ENCODE data around the gene LRRK1. TPM values are rescaled to one million over a fixed set of nuclear protein-coding genes. Genes with fewer than 3 reads are reported as not detected.
A peak's percentile ranks its signal among the peaks of the same experiment; 100 is the strongest.

Gene LRRK1
- total RNA-seq, 6 experiments from 2014 or later = 0.93 to 3.6 (median 2.5) TPM

DNA sequence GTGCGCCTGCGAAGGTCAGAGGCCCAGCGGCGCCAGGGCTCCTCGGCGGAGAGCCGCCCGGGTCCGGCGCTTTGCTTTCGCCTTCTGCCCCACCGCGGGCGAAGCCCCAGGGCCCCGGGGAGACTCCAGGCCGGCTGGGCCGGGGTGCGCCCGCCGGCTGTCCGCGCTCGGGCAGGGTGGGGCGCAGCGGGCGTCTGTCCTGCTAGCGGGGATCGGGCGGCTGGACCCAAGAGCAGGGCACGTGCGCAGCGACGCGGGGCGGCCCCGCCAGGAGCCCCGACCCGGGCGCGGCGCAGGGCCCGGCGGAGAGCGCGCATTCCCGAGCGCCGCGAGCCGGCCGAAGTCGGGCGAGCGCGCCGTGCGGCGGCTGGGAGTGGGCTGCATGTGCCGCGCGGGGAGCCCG lies 40.1 kb upstream of the LRRK1 start:
- ATAC-seq (peak in 1 of 4 donors; percentile 5), DNase-seq (no peak)
- TF ChIP-seq POLR2A (IDR thresholded peaks at IDR 0.05) = no peak
- TF ChIP-seq, protein P1, sequence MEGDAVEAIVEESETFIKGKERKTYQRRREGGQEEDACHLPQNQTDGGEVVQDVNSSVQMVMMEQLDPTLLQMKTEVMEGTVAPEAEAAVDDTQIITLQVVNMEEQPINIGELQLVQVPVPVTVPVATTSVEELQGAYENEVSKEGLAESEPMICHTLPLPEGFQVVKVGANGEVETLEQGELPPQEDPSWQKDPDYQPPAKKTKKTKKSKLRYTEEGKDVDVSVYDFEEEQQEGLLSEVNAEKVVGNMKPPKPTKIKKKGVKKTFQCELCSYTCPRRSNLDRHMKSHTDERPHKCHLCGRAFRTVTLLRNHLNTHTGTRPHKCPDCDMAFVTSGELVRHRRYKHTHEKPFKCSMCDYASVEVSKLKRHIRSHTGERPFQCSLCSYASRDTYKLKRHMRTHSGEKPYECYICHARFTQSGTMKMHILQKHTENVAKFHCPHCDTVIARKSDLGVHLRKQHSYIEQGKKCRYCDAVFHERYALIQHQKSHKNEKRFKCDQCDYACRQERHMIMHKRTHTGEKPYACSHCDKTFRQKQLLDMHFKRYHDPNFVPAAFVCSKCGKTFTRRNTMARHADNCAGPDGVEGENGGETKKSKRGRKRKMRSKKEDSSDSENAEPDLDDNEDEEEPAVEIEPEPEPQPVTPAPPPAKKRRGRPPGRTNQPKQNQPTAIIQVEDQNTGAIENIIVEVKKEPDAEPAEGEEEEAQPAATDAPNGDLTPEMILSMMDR (IDR thresholded peaks at IDR 0.05) = no peak
- intact Hi-C loops (cut with DNase I) = loop anchor here in 1 of 2 donors (10.0 kb wide), 2 partner anchors 214 to 244 kb away; no protein-coding TSS in a partner anchor
- H3K4me3 ChIP-seq = peak overlapping the region in 1 of 3 donors; percentile 41
- peaks cover 0 to 25% of the 10 kb centered on the region in 2 donors for H3K27me3 ChIP-seq
- WGBS (ENCODE audit: insufficient coverage, low coverage, low lambda C conversion rate, missing lambda C conversion rate) = 17% methylated on average over 1 of the region's 62 CpGs
- H3K27ac ChIP-seq = no peak overlapping the region
- H3K4me1 ChIP-seq = peaks cover 0 to 12% (median 0%) of the 10 kb centered on the region in 4 donors
- no peaks in the 10 kb centered on the region for H3K9me3 ChIP-seq
- no peaks in the 10 kb centered on the region for H3K36me3 ChIP-seq

DNA sequence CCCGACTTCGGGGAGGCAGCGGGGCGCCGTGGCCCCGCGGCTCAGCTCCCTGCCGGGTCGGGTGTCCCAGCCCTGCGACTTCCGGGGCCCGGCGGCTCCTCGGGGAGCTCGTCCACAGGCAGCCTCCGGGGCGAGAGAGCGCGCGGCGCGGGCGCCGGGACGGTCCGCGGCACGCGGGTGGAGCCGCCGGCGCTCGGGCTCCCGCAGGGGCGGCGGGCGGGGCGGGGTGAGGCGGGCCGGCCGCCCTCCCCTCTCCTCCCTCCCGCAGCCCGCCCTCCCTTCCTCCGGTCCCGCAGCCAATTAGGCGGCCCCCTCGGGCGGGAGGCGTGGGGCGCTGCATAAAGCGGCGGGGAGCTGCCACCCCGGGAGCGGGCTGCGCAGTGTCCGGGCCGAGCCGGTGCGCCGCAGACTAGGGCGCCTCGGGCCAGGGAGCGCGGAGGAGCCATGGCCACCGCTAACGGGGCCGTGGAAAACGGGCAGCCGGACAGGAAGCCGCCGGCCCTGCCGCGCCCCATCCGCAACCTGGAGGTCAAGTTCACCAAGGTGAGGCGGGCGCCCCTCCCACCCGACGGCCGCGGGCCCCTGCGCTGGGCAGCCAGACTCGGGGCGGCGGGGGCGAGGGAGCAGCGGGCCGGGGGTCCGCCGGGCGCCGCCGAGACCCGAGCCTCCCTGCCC lies 39.6 kb upstream of the LRRK1 start, which contains the start of gene ALDH1A3:
ALDH1A3 (plus strand) TSS at position 368 of the 675 bp plus-strand sequence; CDS start at position 445, 77 bp downstream.
- no peak within 1 kb of the TSS for H3K27ac ChIP-seq

DNA sequence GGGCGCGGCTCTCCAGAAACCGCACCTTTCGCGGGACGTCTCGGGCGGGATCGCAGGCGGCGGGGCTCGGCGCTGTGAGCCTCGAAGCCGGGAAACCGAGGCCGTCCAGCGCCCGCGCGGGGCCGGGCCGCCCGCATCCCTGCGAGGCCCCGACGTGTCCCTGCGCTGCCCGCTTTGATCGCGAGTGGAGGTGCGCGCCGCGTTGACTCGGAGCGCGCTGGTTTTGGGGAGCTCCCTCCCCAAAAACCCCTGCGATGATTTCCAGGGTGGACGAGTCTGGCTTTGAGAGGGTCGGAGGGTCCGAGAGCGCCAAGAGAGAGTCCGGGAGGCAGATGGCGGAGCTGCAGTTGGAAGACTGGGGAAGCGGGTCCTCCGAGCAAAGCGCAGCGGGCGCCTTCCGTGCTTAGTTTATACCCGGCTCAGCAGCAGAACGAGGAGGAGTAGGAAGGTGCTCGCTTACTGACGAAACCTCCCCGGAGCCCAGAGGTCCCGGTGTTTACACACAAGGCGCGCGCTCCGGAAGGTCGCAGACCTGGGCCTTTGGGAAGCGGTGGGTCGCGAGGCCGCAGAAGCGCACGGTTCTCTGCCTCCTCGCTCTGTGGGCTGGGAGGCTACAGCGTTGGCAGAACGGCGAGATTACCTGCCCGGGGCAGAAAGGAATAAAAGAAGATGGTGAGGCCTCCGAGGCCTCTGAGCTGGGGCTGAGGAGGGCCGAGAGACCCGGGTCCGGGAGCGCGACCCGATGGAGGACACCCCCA lies 38.8 kb upstream of the LRRK1 start:
- DNase-seq (no peak), ATAC-seq (peak in 1 of 4 donors; percentile 5)
- H3K4me3 ChIP-seq = peak overlapping the region in 2 of 3 donors; percentile 16 to 41
- intact Hi-C loops (cut with DNase I) = no loop called here
- no peaks in the 10 kb centered on the region for H3K9me3 ChIP-seq
- peaks cover 0 to 25% of the 10 kb centered on the region in 2 donors for H3K27me3 ChIP-seq
- peaks cover 0 to 12% (median 0%) of the 10 kb centered on the region in 4 donors for H3K4me1 ChIP-seq
- H3K36me3 ChIP-seq = no peaks in the 10 kb centered on the region
- TF ChIP-seq, protein P1 (IDR thresholded peaks at IDR 0.05) = no peak
- TF ChIP-seq POLR2A (IDR thresholded peaks at IDR 0.05) = no peak
- WGBS (ENCODE audit: insufficient coverage, low coverage, low lambda C conversion rate, missing lambda C conversion rate) = 0% methylated on average over 1 of the region's 80 CpGs
- no peak overlapping the region for H3K27ac ChIP-seq

More for the DNA sequence above, 39.6 kb upstream of the LRRK1 start, which contains the start of gene ALDH1A3:
- Histone ChIP-seq H3K4me1 (peaks cover 0 to 12% (median 0%) of the 10 kb centered on the region in 4 donors), H3K27me3 (peaks cover 0 to 25% of the 10 kb centered on the region in 2 donors), H3K4me3 (peak within 1 kb of the TSS in 2 of 3 donors; percentile 16 to 41), H3K36me3 (no peaks in the 10 kb centered on the region), H3K9me3 (no peaks in the 10 kb centered on the region)
- intact Hi-C loops (cut with DNase I) = loop anchor here in 1 of 2 donors (10.0 kb wide), 2 partner anchors 215 to 245 kb away; no protein-coding TSS in a partner anchor
- 0% methylated on average over 4 of the region's 93 CpGs for WGBS (ENCODE audit: insufficient coverage, low coverage, low lambda C conversion rate, missing lambda C conversion rate)
- ATAC-seq (peak; percentile 13 to 54 (median 36)), DNase-seq (peak in 1 of 3 donors; percentile 35)
- no peak for TF ChIP-seq POLR2A (IDR thresholded peaks at IDR 0.05)
- TF ChIP-seq, protein P1 (IDR thresholded peaks at IDR 0.05) = no peak

DNA sequence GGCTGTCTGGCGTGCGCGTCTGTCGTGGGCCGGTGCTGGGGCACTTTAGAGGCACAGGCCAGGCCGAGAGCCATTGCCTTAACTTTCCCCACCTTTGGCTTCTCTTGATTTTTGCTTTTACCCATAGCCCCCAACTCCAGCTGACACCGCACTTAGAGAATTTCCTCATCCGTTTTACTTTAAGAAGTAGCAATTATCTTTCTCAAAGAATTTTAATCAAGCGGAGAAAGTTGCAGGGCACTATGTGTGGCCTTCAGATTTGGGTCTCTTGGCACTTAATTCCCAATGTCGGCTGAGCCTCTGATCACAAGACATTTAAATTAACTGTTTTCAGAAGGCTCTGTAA lies 38.3 kb upstream of the LRRK1 start:
- whole genome bisulfite sequencing (ENCODE audit: insufficient coverage, low coverage, low lambda C conversion rate, missing lambda C conversion rate) = 50% methylated on average over 8 of the region's 10 CpGs
- no peak overlapping the region for H3K4me3 ChIP-seq
- DNase-seq = no peak
- peaks cover 0 to 12% (median 0%) of the 10 kb centered on the region in 4 donors for H3K4me1 ChIP-seq
- no peaks in the 10 kb centered on the region for H3K9me3 ChIP-seq
- ATAC-seq = no peak
- no peak overlapping the region for H3K27ac ChIP-seq
- TF ChIP-seq, protein P1 (IDR thresholded peaks at IDR 0.05) = no peak
- no peak for TF ChIP-seq POLR2A (IDR thresholded peaks at IDR 0.05)
- peaks cover 0 to 25% of the 10 kb centered on the region in 2 donors for H3K27me3 ChIP-seq
- H3K36me3 ChIP-seq = no peaks in the 10 kb centered on the region
- intact Hi-C loops (cut with DNase I) = no loop called here
